GM18498 (cell line): ENCODE data around the gene GABRA4.

ENCODE experiments used
- ATAC-seq: cut with Tn5 transposase; IDR thresholded peaks from one replicate; pipeline ENCODE4 v1.9.1; 2021; ENCODE audit warnings: mild to moderate bottlenecking, moderate library complexity; ENCODE audit not compliant: unreplicated experiment

GABRA4 gene

DNA sequence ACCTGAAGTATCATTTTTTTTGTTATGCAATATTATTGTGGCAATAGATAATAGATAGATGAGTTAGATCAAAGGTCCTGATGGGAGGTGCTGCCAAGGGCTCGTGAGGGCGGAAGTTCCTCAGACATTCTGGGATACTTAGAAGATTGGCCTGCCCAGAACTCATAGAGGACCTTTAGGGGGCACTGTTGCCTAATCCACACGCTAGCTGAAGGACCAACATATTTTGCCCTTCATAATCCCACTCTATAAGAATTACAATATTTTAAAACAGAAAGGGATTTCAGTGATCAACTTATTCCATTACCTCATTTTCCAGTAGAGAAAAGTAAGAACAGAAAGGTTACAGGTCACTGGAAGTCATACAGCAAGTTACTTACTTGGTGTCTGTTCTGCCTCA is 61.4 kb downstream of the GABRA4 start:
- peak; percentile 84 for ATAC-seq

DNA sequence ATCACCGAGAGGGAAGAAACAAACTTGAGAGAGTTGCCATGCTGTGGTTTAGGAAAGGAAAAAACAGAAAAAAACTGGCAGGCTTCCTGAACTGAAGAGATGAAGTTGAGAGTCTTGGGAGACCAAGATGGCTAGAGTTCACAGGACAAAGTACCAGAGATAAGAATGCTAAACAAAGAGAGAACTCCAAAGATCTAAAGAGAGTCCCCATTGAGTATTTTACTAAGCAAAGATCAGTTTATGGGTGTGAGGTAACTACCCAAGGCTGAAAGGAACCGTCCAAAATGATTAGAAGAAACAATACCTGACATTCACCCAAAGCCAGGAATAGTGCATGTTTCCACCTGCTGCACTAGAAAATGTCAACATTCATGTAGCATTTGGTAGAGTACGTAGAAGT is 62.5 kb downstream of the GABRA4 start:
- ATAC-seq = no peak

DNA sequence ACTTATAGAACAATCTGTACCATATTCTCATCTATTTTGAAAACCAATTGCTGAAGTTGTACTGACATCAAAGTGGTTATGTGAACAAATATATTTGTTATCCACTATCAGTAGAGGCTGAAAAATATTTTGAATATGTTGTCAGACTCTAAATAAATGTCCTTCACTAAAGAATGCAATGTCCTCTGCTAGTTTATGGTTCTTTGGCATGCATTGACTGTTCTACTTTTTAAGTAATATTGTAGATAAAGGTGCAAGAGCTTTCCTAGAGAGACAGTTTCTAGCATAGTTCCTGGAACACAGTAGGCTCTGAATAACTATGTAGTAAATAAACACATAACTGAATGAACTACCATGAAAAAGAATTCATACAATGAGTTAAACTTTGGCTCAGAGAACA is 66.2 kb downstream of the GABRA4 start:
- ATAC-seq = no peak

DNA sequence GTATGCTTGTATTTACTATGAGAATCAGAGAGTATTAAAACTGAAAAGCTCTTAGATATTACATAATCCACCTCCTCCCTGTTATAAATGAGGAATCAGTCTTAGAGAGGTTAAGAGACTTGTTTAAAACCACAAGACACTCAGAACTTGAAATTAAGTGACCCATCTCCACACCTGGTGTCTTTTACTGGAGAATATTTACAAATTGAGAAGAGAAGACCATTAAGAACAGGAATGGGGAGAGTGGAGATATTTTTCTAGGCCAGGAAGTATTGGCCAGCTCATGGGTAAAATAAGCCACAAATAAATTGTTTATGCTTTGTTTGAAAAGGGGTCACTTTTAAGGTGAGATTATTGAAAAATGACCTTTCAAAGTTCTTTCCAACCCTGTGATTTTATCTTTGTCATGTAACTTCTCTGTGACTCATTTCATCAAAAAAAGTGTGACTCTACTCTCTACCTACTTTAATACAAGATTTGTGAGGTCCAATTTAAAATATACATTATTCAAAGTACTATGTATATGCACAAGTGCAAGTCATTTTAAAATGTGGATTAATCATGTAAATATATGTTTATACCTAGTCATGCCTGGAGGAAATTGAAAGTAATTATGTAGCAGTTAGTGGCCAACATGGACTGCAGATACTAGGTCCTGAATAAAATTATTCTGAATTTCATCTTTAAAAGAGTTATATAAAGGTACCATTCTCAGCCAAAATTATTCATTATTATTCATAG is 68.4 kb downstream of the GABRA4 start:
- no peak for ATAC-seq

GRCh38 chr4:46922205-46922604 is 71.2 kb downstream of the GABRA4 start:
- no peak for ATAC-seq

DNA sequence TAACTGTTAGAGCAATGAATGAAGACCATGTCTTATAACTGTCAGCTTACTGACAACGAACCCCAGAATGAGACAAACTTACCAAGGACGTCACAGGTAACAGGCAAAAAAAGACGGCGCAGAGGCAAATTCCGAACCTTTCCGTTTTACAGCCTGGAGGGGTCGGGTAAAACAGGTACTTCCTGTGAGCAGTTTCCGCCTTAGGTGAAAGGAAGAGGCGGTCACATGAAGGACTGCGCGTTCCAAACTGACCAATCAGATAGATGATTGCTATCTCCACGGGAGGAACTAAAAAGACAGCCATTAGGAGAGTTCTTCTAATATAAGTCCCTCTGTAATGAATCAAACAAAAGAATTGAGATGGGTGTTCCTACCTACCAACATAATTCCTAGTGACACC is 84.3 kb downstream of the GABRA4 start, which contains the start of gene COX7B2:
COX7B2 (minus strand) TSS at position 168 of the 400 bp plus-strand sequence. CDS start 174,053 bp downstream, outside the sequence.
- ATAC-seq = no peak

DNA sequence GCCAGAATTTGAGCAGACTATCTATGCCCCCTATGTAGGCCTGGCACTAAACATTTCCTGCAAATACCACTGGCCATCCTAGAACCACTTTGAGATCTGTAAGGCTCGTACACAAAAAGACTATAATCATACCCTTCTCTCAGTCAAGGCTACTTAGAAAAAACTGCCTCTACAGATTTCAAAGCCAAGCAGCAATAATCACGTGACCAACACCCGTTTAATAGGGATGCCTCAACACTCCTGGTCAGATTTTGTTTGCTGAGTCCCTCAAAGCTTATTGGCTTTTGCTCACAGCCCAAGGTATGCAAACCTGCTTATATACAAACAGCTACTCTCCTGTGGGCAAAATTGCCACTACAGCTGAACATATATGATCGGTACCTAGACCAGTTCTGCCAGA is 85.2 kb downstream of the GABRA4 start:
- ATAC-seq = no peak

DNA sequence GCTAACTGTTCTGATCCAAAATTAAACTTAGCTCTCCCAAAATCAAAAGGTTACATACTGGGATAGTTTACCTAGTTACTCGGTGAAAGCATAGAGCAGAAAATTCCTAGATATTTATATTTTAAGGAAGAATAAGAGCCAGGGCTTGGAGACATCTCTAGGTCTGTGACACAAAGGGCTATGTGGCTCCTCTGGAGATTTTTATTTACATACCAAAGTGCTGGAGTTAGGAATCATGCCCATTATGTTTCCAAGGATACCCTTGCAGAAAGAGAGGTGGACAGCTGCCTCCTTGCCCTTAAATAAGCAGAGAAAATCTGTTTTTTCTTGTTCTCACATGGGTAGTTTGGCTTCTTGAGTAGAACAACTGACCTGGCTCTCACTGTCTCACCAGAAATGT is 93.3 kb downstream of the GABRA4 start:
- no peak for ATAC-seq

DNA sequence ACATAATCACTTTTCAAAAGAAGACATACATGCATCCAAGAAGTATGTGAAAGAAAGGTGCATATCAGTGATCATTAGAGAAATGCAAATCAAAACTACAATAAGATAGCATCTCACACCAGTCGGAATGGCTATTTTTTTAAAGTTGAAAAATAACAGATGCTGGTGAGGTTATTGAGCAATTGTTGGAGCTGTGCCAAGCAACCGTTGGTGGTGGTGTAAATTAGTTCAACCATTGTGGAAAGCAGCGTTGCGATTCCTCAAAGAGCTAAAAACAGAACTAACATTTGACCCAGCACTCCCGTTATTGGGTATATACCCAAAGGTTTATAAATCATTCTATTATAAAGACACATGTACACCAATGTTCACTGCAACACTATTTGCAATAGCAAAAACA is 98.6 kb downstream of the GABRA4 start:
- ATAC-seq = no peak

DNA sequence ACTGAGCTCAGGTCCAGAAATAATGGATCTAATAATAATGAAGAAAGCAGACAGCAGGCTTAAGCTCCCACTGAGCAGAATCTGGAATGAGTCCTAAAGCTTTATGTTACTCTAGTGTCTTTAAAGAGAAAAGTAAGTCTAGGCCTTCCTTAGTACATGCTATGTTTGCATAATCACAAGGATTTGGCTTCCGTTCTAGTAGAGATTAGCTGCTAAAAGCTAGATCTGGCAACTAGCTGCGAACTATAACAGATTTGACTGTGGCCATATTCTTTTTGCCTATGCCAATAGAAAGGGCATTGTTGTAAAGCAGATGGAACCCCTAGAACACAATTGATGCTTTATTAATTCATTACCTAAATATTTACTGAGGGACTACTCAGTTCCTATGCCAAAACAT is 103.3 kb downstream of the GABRA4 start:
- ATAC-seq = no peak

DNA sequence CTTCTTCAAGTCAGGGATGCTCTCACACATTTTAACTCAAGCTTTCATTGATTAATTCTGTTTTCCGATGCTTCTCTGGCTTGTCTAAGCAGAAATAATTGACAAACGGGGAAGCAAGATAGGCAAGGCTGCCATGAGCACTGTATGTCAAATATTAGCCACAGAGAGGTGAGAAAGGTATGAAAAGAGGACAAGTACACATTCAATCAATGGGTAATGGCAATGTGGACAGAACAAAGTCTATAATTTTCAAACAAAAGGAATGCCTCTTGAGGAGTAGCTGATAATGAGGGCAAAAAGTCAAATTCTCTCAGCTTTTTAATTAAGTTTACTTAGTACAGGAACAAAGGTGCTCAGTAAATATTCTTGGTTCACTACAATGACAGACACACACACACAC is 104.0 kb downstream of the GABRA4 start:
- ATAC-seq = no peak

DNA sequence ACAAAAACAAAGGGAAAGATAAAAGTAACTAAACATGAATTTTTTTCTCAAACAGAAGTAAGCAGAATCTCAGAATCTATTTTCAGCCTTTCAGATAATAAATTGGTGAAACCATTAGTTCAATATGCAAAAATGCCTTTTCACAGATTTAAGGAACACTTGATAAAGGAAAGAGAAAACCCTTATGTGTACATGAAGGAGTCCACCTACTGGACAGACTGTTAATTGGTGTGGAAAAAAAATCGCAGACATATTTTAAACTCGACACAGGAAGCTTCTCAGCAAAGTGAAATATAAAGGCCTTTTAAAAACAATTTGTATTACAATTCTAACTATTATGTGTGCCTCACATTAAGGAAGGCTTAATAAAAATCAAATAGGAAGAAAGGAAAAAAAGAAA is 106.7 kb downstream of the GABRA4 start:
- no peak for ATAC-seq

- ATAC-seq = no peak
Observed at GRCh38 chr4:46878641-46879040, 114.7 kb downstream of the GABRA4 start.

GRCh38 chr4:46874811-46875210 is 118.6 kb downstream of the GABRA4 start:
- no peak for ATAC-seq

DNA sequence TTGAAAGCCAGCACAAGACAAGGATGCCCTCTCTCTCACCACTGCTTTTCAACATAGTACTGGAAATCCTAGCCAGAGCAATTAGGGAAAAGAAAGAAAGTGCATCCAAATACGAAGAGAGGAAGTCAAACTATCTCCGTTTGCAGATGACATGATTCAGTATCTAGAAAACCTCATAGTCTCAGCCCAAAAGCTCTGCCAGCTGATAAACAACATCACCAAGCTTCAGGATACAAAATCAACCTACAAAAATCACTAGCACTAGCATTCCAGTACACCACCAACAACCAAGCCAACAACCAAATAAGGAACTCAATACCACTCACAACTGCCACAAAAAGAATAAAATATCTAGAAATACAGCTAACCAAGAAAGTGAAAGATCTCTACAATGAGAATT is 123.0 kb downstream of the GABRA4 start:
- no peak for ATAC-seq
